ENCODE data around the gene CTCFL.

- no peak for TF ChIP-seq EZH2 (IDR thresholded peaks at IDR 0.05; ENCODE audit: low read length, missing control alignments)
- TF ChIP-seq, protein P1, sequence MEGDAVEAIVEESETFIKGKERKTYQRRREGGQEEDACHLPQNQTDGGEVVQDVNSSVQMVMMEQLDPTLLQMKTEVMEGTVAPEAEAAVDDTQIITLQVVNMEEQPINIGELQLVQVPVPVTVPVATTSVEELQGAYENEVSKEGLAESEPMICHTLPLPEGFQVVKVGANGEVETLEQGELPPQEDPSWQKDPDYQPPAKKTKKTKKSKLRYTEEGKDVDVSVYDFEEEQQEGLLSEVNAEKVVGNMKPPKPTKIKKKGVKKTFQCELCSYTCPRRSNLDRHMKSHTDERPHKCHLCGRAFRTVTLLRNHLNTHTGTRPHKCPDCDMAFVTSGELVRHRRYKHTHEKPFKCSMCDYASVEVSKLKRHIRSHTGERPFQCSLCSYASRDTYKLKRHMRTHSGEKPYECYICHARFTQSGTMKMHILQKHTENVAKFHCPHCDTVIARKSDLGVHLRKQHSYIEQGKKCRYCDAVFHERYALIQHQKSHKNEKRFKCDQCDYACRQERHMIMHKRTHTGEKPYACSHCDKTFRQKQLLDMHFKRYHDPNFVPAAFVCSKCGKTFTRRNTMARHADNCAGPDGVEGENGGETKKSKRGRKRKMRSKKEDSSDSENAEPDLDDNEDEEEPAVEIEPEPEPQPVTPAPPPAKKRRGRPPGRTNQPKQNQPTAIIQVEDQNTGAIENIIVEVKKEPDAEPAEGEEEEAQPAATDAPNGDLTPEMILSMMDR (conservative IDR thresholded peaks at IDR 0.05 in 1 of 2, IDR thresholded peaks at IDR 0.05 in 1 of 2; ENCODE audit: low read depth in 1 of 2, low read length in 2 of 2) = no peak
Observed at GRCh38 chr20:57508831-57509230, 16.1 kb downstream of the CTCFL start.

Measured in fibroblast of lung (primary cell).